A204.1 (cell line): ENCODE results near the gene DPYSL3.

Experiments used
- FAIRE-seq: peaks from 2 replicates; lab custom pipeline; 2012; peaks lifted over from hg19 to GRCh38; lab: Jason Lieb, UNC

The DPYSL3 gene

GRCh38 chr5:147437161-147437596, 72.7 kb downstream of the DPYSL3 start:
- no peak for FAIRE-seq

GRCh38 chr5:147436596-147436995, 73.3 kb downstream of the DPYSL3 start:
- FAIRE-seq = no peak

GRCh38 chr5:147434049-147434448, 75.8 kb downstream of the DPYSL3 start:
- no peak for FAIRE-seq

- no peak for FAIRE-seq
These were observed 77.5 kb downstream of the DPYSL3 start for GRCh38 chr5:147432323-147432722.

DNA sequence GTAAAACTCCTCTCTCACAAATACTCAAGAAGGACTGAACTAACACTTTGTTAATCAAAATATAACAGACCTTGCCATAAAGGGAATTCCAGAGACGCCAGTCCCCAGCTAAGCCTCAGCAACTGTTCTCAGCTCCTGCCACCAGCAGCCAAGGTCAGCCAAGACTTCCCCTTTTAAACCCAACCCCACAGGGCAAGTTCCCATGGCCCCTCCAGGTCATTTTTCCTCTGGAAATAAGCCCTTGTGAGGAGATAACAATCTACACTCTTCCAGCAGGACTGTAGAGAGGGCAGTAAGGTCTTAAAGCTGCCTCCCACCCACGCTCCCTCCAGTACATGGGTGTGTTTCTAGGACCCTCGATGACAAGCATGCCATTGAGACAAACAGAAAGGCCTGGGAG, 78.3 kb downstream of the DPYSL3 start:
- no peak for FAIRE-seq

- no peak for FAIRE-seq
These were observed 79.2 kb downstream of the DPYSL3 start for GRCh38 chr5:147430628-147431027.

GRCh38 chr5:147427521-147428401, 82.1 kb downstream of the DPYSL3 start:
- FAIRE-seq = no peak

DNA sequence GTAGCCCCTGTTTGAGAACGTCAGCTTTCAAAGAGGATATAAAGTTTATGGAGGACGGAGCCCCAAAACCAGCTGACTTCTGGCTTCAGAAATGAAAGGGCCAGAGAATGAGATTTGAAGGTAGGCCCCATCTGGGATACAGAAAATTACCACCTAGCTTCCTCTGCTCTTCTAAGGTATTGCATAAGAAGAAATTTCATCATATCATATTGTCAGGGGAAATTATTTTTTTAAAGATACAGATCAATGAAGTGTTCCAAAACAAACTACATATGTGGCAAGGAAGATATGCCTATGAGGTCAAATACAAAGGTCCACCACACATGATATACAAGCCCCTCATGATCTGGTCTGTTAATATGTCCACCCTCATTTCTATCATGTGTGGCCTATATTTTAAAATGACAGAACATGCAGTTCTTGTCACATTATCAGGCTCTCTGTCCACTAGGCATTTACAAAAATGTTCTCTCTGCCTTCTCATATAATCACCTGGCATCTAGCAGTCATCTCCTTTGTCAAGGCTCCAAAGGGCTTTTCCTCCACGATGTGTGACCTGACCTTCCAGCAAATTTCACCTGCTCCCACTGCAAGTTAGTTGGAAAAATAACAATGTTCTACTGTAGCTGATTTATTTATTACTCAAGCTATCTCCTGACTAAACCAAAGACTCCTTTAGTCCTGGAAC, 83.1 kb downstream of the DPYSL3 start:
- no peak for FAIRE-seq

DNA sequence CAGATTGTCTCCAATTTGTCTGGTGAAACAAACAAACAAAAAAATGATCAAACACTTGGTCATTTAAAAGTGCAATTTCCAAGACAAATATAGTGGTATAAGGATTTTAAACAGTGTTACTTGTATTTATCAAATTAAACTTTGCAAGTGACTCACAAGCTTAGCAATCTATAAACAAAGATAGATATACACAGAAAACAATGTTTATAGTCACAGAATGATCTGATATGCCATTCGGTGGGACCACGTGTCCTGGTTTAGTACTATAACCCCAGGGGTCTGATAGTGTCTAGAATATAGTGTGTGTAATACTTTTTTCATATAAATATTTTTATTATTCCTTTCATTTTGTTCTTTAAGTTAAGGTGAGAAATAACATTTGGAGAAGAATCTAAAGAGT, 91.3 kb downstream of the DPYSL3 start:
- no peak for FAIRE-seq

GRCh38 chr5:147417135-147417813, 92.6 kb downstream of the DPYSL3 start:
- FAIRE-seq = no peak

- no peak for FAIRE-seq
These were observed 94.2 kb downstream of the DPYSL3 start for GRCh38 chr5:147415651-147416050.

- no peak for FAIRE-seq
These were observed 96.6 kb downstream of the DPYSL3 start for GRCh38 chr5:147413266-147413665.

- FAIRE-seq = no peak
These were observed 97.3 kb downstream of the DPYSL3 start for GRCh38 chr5:147412561-147412960.

DNA sequence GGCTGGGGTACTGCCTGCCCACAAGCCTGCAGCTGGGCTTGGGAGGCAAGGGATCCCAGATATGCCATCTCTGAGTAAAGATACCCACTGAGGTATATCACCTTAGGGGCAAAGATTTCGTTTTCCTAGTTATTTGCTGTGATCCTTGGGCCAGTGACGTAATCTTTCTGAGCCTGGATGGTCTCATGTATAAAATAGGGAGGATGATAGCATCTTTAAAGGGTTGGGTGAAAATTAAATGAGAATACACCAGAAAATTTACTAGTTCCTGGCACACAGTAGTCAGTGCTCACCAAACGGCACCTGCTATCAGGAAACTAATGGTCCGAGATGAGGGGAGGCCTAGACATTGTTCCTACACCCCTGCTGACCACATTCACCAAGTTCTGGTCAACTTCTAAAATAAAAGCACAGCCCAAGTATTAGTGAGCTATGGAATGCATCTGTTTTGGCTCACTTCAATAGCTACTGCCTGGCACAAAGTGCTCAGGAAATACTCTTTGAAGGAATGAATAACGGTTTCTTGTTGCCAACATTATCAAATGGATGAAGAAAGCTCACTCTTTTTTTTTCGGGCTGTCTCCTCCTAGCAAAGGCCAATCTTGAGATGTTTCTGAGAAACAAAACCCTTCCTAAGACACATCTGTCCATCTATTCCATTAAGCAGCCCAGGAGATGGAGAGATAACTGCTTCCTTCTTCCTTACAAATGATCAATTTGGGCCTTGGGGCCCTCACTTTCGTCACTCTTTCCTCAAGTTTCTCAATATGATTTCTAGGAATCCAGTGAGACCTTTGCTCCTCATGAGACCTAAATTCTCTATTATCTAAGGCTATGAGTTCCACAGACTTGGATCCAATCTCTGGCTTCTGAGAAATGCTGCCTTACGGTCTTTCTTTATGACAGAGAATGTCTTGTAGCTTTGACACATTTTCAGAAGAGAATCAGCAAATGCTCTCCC, 98.2 kb downstream of the DPYSL3 start:
- FAIRE-seq = no peak

DNA sequence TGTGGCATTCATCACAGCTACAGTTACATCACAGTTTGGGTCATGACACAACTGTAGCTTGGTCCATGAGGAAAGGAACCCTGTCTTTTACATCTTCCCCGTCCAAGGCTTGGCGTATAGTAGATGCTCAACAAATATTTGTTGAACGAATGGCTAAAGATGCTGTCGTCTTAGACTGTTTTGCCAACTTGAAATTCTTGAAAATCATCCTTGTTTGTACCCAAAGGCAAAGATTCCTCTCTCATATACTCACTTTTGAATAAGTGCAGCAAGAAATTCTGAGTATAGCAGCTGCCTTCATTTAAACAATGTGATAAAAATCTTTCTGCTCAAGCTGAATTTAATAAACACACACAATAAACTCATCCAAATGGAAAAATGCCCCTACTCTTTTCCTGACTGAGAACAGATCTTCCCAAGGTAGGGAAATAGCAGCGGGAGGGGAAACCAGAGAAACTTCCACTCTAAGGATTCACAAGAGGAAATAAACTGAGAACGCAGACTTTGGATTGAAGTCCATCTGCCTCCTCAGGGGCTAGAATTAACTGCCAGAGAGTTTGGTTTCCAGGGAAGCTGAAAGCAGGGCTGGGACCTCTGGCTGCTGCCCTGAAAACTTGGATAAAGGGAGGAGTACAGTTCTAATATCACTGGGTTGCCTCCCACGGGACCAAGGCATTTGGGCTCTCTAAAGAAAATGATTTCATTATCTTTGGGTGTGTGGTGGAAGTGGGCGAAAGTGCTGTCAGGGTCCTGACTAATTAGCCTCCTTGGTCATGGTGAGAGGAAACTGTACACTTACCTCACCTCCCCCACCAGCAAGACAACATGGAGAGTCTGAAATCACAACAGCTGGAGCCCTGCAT, 99.1 kb downstream of the DPYSL3 start:
- FAIRE-seq = no peak

DNA sequence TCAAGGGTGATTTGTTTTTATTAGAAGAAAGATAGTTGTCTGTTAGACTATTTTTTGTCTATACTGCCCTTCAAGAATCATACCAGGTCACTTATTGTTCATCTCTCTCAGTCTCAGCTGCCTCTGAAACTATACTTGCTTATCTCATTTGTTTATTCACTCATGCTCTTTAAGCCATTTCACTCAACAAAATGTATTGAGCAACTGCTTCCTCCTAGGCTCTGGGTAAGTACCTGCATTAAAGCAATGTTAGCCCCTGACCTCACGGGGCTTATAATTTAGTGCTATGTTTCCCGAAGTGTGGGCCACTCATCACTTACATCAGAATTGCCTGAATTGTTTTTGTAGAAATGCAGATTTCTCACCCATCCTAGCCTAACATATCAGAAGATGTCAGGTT, 100.9 kb downstream of the DPYSL3 start:
- FAIRE-seq = no peak

GRCh38 chr5:147407094-147407681, 102.7 kb downstream of the DPYSL3 start:
- no peak for FAIRE-seq

DNA sequence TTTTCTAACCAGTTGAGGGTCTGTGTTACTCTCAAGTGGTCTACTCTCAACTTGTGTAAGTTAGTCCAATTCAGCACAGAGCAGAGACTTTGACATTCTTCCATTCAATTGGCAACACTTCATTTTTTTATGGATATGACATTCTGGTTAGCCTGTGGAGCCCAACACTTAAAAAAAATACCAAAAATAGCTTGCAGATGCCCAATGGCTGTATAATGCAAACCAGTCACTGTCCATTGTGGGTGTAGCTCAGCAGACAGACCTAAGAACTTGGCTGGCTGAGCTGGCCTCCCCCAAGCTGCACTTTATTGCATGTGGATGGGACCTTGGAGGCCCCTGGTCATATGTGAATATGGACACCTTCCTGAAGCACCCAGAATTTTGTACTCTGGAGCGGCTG, 103.2 kb downstream of the DPYSL3 start:
- no peak for FAIRE-seq

GRCh38 chr5:147404706-147405105, 105.2 kb downstream of the DPYSL3 start:
- no peak for FAIRE-seq
